Inflammatory macrophage (primary cell): ENCODE data around the gene DCAF8L1.
"Not testable (repeated sequence)": the region's sequence is repeated elsewhere in the genome, so short reads cannot be mapped to it uniquely, and the experiment has no call there.

Experiments used
- DNase-seq, 2 donors: peaks; one replicate each; pipeline ENCODE4 v3.0.0-alpha.2; 2020 to 2022
- total RNA-seq, 18 experiments: gene quantifications; one replicate each; lab custom pipeline; 2026; ENCODE audit warnings: mixed read lengths in 6 of 18, inconsistent platforms in 2 of 18; lab: John Stamatoyannopoulos, UW

The DCAF8L1 gene
- 0 to 0.07 (median 0) reads per million in 18 experiments for total RNA-seq

DNA sequence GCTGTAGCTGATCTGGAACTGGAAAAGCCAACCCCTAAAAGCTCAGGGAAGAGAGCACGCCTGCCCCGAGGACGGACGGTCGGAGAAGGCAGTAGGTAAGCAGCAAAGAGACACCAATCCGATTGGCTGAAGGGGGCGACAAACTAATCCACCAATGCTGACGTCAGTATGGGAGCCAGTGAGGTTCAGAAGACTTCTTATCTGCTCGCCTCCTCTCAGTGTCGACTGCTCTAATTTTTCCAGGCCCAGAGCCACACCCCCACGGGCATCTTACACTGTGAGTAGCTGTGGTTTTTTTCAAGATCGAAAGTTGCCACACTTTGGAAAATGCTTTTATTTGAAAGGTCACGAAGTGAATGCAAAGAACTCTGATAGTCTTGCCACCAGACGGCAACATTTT lies at the start of gene DCAF8L1:
Gene DCAF8L1, minus strand, starts transcription at position 101 of the 400 bp plus-strand sequence. CDS start 115 bp downstream, outside the sequence.
- DNase-seq: no peak

- no peak for DNase-seq
These were observed 41.1 kb upstream of the DCAF8L1 start for GRCh38 chrX:28022371-28022770.

- peak in 1 of 2 donors; percentile 17 for DNase-seq
These were observed 35.6 kb upstream of the DCAF8L1 start for GRCh38 chrX:28016823-28017222.

GRCh38 chrX:28015993-28016392 lies 34.7 kb upstream of the DCAF8L1 start:
- DNase-seq: no peak

GRCh38 chrX:28010875-28011274 lies 29.6 kb upstream of the DCAF8L1 start:
- DNase-seq: no peak

- no peak for DNase-seq
These were observed 17.4 kb upstream of the DCAF8L1 start for GRCh38 chrX:27998666-27999065.

DNA sequence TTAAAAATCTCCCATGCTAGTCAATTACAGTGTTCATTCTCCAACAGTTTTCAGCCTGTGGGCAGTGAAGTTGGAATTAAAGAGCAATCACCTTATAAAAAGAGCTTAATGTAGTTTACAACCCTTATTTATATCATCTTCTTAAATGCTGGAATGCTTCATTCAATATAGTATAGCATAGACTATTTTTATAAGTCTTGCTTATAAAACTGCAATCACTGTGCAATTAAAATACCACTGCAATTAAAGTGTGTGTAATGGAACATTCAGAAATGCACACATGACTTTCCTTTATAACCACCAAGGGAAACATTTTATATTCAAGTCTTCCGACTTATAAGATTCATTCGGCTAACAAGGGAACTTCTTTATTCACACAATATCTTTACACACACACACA lies 16.4 kb upstream of the DCAF8L1 start:
- DNase-seq: no peak

GRCh38 chrX:27996132-27996531 lies 14.9 kb upstream of the DCAF8L1 start:
- no peak for DNase-seq

- no peak for DNase-seq
These were observed 14.4 kb upstream of the DCAF8L1 start for GRCh38 chrX:27995611-27996010.

GRCh38 chrX:27987862-27988646 lies 6.8 kb upstream of the DCAF8L1 start:
- DNase-seq: no peak

DNA sequence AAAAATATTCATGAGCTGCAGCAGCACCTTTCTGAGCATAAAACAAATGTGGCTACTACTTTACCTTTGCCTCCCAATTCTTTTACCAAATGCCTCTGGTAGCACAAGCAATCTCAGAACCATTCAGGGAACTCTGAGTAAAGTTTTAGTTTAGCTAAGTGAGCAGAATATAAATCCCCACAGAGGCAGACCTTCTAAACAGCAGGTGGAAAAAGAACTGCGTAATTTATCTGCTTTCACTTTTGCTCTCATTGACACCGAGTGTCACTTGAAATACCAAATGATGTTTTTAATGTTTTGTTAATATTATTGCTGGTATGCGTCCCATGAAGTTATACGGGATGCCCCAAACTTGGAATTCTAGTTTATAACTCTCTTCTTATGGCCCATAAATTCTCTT lies 4.3 kb downstream of the DCAF8L1 start:
- DNase-seq: not testable (repeated sequence)

DNA sequence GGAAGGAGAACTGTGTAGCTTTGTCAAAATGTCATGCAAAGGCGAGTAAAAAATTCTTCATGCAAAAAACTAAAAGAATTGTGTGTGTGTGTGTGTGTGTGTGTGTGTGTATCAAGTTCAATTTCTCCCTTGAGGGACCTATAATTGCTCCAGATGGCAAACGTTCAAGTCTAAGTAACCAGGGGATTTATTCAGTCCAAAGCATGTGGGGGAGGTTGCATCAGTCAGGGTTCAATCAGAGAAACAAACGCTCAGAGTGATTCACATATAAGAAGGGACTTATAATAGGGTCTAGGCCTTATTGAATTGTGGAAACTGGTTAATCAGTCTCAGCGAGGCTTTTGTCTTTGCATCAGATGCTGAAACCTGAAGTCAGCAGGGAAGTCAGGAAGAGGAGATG lies 5.0 kb downstream of the DCAF8L1 start:
- DNase-seq: no peak

DNA sequence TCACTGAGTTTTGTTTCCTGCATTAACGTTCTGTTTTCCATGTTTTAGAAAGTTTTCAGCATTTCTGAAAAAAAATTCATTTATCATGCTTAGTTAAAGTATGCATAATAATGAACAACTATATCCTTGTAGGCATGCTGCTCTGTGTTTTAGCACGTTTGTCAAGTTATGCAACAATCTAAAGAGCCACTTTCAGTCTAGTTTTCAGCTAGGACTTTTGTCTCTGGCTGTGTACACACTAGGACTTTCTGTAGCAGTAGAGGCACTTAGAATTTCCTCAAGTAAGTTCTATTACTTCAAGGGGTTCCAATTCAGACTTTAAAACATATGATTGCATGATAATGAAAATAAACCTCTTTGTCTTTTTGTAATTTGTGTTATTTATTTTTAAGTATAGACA lies 12.4 kb downstream of the DCAF8L1 start:
- DNase-seq: no peak

- no peak for DNase-seq
These were observed 12.9 kb downstream of the DCAF8L1 start for GRCh38 chrX:27968352-27968751.

DNA sequence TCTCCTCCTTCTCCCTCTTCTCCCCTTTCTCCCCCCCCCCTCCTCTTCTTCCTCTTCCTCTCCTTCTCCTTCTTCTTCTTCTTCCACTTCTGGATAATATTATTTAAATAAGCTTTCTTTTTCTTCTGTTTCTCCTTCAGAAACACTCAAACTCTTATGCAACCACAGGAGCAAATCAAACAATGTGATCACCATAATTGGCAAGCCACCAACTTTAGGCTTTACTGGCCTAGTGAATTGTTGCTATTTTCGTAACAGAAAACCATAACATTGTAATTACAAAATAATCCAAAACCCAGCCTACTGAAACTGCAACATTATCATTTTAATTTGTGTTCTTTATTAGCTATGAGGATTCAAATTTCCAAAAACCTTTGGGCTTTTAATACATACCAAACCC lies 14.3 kb downstream of the DCAF8L1 start:
- no peak for DNase-seq

DNA sequence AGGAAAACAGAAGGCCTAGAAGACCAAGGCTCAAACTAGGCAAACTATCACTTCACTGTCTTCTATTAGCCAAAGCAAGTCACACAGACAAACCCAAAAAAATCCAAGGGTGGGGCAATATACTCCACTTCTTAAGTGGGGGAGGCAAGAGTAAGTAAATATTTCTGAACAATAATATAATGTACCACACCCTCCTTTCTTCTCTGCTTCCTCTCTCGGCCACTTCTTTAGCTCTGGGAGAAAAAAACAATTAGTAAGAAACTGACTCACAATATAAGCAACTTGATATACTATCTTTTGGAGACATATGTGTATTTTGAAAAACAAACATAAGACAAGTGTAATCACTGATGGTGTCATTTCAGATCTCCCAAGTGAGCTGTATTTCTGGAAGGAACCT lies 14.8 kb downstream of the DCAF8L1 start:
- DNase-seq: no peak

GRCh38 chrX:27965348-27965747 lies 15.9 kb downstream of the DCAF8L1 start:
- DNase-seq: not testable (repeated sequence)

- no peak for DNase-seq
These were observed 16.8 kb downstream of the DCAF8L1 start for GRCh38 chrX:27964432-27964831.

DNA sequence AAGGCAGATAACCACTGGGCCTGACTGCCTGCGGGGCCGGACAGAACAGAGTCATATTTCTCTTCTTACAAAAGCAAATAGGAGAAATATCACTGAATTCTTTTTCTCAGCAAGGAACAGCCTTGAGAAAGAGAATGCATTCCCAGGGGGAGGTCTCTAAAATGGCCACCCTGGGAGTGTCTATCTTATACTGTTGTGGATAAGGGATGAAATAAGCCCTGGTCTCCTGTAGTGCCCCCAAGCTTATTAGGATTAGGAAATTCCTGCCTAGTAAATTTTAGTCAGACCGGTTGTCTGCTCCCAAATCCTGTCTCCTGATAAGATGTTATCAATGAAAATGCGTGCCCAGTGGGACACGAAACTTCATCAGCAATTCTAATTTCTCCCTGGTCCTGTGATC lies 20.8 kb downstream of the DCAF8L1 start:
- DNase-seq: not testable (repeated sequence)

DNA sequence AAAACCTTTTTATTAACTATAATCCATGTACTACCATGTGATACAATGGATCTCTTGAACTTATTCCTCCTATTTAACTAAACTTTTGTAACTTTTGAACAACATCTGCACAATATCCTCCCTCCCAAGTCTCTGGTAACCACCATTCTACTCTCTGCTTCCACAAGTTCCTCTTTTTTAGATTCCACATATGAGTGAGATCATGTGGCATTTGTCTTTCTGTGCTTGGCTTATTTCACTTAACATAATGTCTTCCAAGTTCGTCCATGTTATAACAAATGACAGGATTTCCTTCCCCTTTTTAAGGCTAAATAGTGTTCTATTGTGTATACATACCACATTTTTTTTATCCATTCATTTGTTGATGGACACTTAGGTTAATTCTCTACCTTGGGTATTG lies 28.1 kb downstream of the DCAF8L1 start:
- DNase-seq: peak in 1 of 2 donors; percentile 31

GRCh38 chrX:27933361-27933760 lies 47.9 kb downstream of the DCAF8L1 start:
- no peak for DNase-seq
